Measurements from ENCODE around the gene RTN4IP1. TPM values are rescaled to one million over a fixed set of nuclear protein-coding genes. Genes with fewer than 3 reads are reported as not detected.

Gene RTN4IP1
- total and polyA plus RNA-seq, 10 of the 15 experiments (the other 5 are each of a cell fraction or from before 2014, with no cell fraction given), result 8.2 to 17.0 (median 9.8) TPM

DNA sequence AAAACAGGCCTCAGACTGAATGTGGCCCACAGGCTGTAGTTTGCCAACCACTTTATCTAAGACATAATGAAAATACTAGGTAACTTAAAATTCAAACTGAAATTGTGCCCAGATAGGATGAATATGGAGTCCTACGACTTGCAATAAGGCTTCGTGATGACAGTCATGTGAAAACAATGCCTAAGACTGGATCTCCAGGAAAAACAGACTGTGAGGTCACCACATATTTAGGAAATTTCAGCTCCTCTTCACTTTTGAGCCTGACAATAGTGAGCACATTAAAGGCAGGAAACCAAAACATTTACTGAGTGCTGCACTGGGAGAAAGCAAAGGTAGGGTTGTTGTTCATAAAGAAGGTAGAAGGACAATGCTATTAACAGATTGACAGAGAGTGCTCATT is 50.0 kb downstream of the RTN4IP1 start:
- H2AFZ ChIP-seq (ENCODE audit: control insufficient read depth, low read depth, low read length), result no peak overlapping the region
- no peaks in the 10 kb centered on the region; a peak in 2 of 4 replicates for H3K36me3 ChIP-seq (ENCODE audit: control insufficient read depth in 2 of 2, insufficient read depth in 2 of 2, low read length in 1 of 2)
- no peaks in the 10 kb centered on the region for H3K4me1 ChIP-seq (ENCODE audit: control insufficient read depth, insufficient read depth, low read length)
- TF ChIP-seq TCF7 (IDR thresholded peaks at IDR 0.05; ENCODE audit: borderline replicate concordance) (no peak), RBBP5 (conservative IDR thresholded peaks at IDR 0.05) (no peak), NFYA (IDR thresholded peaks at IDR 0.05; ENCODE audit: borderline replicate concordance, low read depth, low read length) (no peak), RAD21 (IDR thresholded peaks at IDR 0.05; ENCODE audit: insufficient read depth, low read depth, low read length) (no peak), ZNF274 (IDR thresholded peaks at IDR 0.05; ENCODE audit: insufficient read depth, insufficient read length) (no peak), STAT1 (conservative IDR thresholded peaks at IDR 0.05) (no peak)
- TF ChIP-seq, protein P1, sequence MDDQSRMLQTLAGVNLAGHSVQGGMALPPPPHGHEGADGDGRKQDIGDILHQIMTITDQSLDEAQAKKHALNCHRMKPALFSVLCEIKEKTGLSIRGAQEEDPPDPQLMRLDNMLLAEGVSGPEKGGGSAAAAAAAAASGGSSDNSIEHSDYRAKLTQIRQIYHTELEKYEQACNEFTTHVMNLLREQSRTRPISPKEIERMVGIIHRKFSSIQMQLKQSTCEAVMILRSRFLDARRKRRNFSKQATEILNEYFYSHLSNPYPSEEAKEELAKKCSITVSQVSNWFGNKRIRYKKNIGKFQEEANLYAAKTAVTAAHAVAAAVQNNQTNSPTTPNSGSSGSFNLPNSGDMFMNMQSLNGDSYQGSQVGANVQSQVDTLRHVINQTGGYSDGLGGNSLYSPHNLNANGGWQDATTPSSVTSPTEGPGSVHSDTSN (IDR thresholded peaks at IDR 0.05; ENCODE audit: insufficient replicate concordance, low read depth, low read length), result no peak
- SMC1A ChIA-PET (ENCODE audit: uncharacterized antibody, unreplicated experiment), result interaction anchor here (1.8 to 2.1 kb wide), 2 partner anchors 13 to 418 kb away, joined by 4 to 6 read pairs; no protein-coding TSS in a partner anchor
- no peaks in the 10 kb centered on the region for H4K20me1 ChIP-seq (ENCODE audit: control insufficient read depth, insufficient read depth)
- no peak overlapping the region for H3K4me3 ChIP-seq
- FAIRE-seq, result no peak
- CTCF ChIA-PET, result interaction anchor here (1.5 kb wide), 1 partner anchor 418 kb away, joined by 3 read pairs; no protein-coding TSS in a partner anchor
- H3K79me2 ChIP-seq (ENCODE audit: control insufficient read depth, insufficient read depth, low read length), result no peaks in the 10 kb centered on the region
- H3K27me3 ChIP-seq (replicated peaks in 1 of 2; ENCODE audit: control insufficient read depth in 2 of 2, insufficient read depth in 2 of 2, low read length in 1 of 2), result no peaks in the 10 kb centered on the region
- in situ Hi-C loops (cut with MboI), result no loop called here
- H3K9me3 ChIP-seq (replicated peaks; ENCODE audit: control insufficient read depth, insufficient read depth, low read length), result no peaks in the 10 kb centered on the region
- no TSS peak for BruUV-seq (replicated peaks)
- H3K27ac ChIP-seq (ENCODE audit: control insufficient read depth, insufficient read depth), result no peak overlapping the region
- no peak for DNase-seq (ENCODE audit: low read depth, low spot score)
- no peak overlapping the region for H3K9ac ChIP-seq (ENCODE audit: control insufficient read depth, insufficient read depth, low read length)
- WGBS (ENCODE audit: insufficient coverage, insufficient replicate concordance, low lambda C conversion rate, missing lambda C conversion rate), result 95% methylated on average over 2 of the region's 2 CpGs
- no peak overlapping the region for H3K4me2 ChIP-seq (ENCODE audit: control insufficient read depth, insufficient read depth)
- RAD21 ChIA-PET (ENCODE audit: unreplicated experiment), result no interaction called here
- POLR2A ChIA-PET, result no interaction called here
- ATAC-seq, result no peak
- intact Hi-C loops (cut with micrococcal nuclease; ENCODE audit: unreplicated experiment), result no loop called here

Data from GM12878 (cell line).